SK-N-SH (cell line): Measurements from ENCODE around the gene OR51F1.

ENCODE experiments used
- CTCF ChIP-seq: fragments of 200-600 bp; sonication (generic); IDR thresholded peaks from 2 replicates; pipeline ENCODE4 v1.6.1; 2017; ENCODE audit warnings: antibody characterized with exemption, mild to moderate bottlenecking, moderate library complexity
- GATA2 ChIP-seq: sonication (generic); formaldehyde crosslinking; IDR thresholded peaks from 2 replicates; pipeline ENCODE4 v1.5.0; 2020; ENCODE audit warnings: mild to moderate bottlenecking, missing genetic modification reagents
- IRF3 ChIP-seq: fragments of 150-350 bp; IDR thresholded peaks from 2 replicates; pipeline ENCODE4 v1.6.1; 2016; ENCODE audit warnings: mild to moderate bottlenecking, low read depth, low read length
- POLR2AphosphoS5 ChIP-seq: IDR thresholded peaks from 2 replicates; pipeline ENCODE4 v1.6.1; 2012; ENCODE audit warnings: low read depth, low read length
- RAD21 ChIP-seq: IDR thresholded peaks from 2 replicates; pipeline ENCODE4 v1.6.1; 2012; ENCODE audit warnings: mild to moderate bottlenecking, low read length
- REST ChIP-seq: IDR thresholded peaks from 2 replicates; pipeline ENCODE4 v1.6.1; 2012; ENCODE audit warnings: mild to moderate bottlenecking, low read depth, low read length, moderate library complexity
- RFX5 ChIP-seq: IDR thresholded peaks from 2 replicates; pipeline ENCODE4 v1.6.1; 2012; ENCODE audit warnings: mild to moderate bottlenecking, improper control_type of control experiment, low read length
- SIN3A ChIP-seq: IDR thresholded peaks from 2 replicates; pipeline ENCODE4 v1.6.1; 2012; ENCODE audit warnings: low read depth, mild to moderate bottlenecking, low read length, moderate library complexity, borderline replicate concordance
- TF ChIP-seq, protein P1 (sequence below): IDR thresholded peaks from 2 replicates; pipeline ENCODE4 v1.4.0; 2012; ENCODE audit warnings: low read depth, borderline replicate concordance

GRCh38 chr11:4797206-4797605, 27.5 kb upstream of the OR51F1 start:
- TF ChIP-seq REST: no peak
- no peak for TF ChIP-seq RFX5
- no peak for TF ChIP-seq SIN3A
- TF ChIP-seq CTCF: no peak
- TF ChIP-seq, protein P1, sequence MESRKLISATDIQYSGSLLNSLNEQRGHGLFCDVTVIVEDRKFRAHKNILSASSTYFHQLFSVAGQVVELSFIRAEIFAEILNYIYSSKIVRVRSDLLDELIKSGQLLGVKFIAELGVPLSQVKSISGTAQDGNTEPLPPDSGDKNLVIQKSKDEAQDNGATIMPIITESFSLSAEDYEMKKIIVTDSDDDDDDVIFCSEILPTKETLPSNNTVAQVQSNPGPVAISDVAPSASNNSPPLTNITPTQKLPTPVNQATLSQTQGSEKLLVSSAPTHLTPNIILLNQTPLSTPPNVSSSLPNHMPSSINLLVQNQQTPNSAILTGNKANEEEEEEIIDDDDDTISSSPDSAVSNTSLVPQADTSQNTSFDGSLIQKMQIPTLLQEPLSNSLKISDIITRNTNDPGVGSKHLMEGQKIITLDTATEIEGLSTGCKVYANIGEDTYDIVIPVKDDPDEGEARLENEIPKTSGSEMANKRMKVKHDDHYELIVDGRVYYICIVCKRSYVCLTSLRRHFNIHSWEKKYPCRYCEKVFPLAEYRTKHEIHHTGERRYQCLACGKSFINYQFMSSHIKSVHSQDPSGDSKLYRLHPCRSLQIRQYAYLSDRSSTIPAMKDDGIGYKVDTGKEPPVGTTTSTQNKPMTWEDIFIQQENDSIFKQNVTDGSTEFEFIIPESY: no peak
- no peak for TF ChIP-seq IRF3
- no peak for TF ChIP-seq RAD21
- TF ChIP-seq GATA2 (CRISPR knock-in tag): no peak
- TF ChIP-seq POLR2AphosphoS5: no peak
